ENCODE results near the gene SLC35B1.
"Not testable (repeated sequence)": the region's sequence is repeated elsewhere in the genome, so short reads cannot be mapped to it uniquely, and the experiment has no call there.

The SLC35B1 gene

GRCh38 chr17:49734515-49735490 lies 27.0 kb upstream of the SLC35B1 start:
- DNase-seq = no peak

GRCh38 chr17:49731435-49731831 lies 23.7 kb upstream of the SLC35B1 start:
- no peak for DNase-seq

GRCh38 chr17:49730785-49731434 lies 23.1 kb upstream of the SLC35B1 start:
- no peak for DNase-seq

GRCh38 chr17:49730078-49730784 lies 22.5 kb upstream of the SLC35B1 start:
- no peak for DNase-seq

- DNase-seq = no peak
Observed at GRCh38 chr17:49729069-49729468, 21.3 kb upstream of the SLC35B1 start.

GRCh38 chr17:49728425-49728824 lies 20.7 kb upstream of the SLC35B1 start:
- DNase-seq = no peak

- DNase-seq = no peak
Observed at GRCh38 chr17:49727380-49727779, 19.6 kb upstream of the SLC35B1 start.

GRCh38 chr17:49725452-49726130 lies 17.8 kb upstream of the SLC35B1 start:
- no peak for DNase-seq

- not testable (repeated sequence) for DNase-seq
Observed at GRCh38 chr17:49724552-49724951, 16.8 kb upstream of the SLC35B1 start.

- no peak for DNase-seq
Observed at GRCh38 chr17:49723423-49723822, 15.7 kb upstream of the SLC35B1 start.

GRCh38 chr17:49722066-49722465 lies 14.3 kb upstream of the SLC35B1 start:
- no peak for DNase-seq

GRCh38 chr17:49717371-49717861 lies 9.7 kb upstream of the SLC35B1 start:
- peak; percentile 33 for DNase-seq

GRCh38 chr17:49716668-49717364 lies 9.1 kb upstream of the SLC35B1 start:
- no peak for DNase-seq

- peak; percentile 88 for DNase-seq
Observed at GRCh38 chr17:49715717-49716279, 8.0 kb upstream of the SLC35B1 start.

- peak; percentile 75 for DNase-seq
Observed at GRCh38 chr17:49715216-49715615, 7.5 kb upstream of the SLC35B1 start.

- peak; percentile 46 for DNase-seq
Observed at GRCh38 chr17:49708515-49709183, 885 bp upstream of the SLC35B1 start.

GRCh38 chr17:49707246-49707607 lies 537 bp downstream of the SLC35B1 start:
- peak; percentile 52 for DNase-seq

GRCh38 chr17:49705254-49705653 lies 2.5 kb downstream of the SLC35B1 start:
- DNase-seq = no peak

GRCh38 chr17:49703557-49704277 lies 4.0 kb downstream of the SLC35B1 start:
- DNase-seq = peak; percentile 36

- DNase-seq = no peak
Observed at GRCh38 chr17:49700960-49701359, 6.8 kb downstream of the SLC35B1 start.
